Germinal center (tissue), 1 donor: Measurements from ENCODE around the gene CFAP20.

ENCODE experiments used
- DNase-seq: peaks from one replicate; pipeline ENCODE4 v3.0.0; 2012; ENCODE audit warnings: mixed read lengths, low spot score

The CFAP20 gene

DNA sequence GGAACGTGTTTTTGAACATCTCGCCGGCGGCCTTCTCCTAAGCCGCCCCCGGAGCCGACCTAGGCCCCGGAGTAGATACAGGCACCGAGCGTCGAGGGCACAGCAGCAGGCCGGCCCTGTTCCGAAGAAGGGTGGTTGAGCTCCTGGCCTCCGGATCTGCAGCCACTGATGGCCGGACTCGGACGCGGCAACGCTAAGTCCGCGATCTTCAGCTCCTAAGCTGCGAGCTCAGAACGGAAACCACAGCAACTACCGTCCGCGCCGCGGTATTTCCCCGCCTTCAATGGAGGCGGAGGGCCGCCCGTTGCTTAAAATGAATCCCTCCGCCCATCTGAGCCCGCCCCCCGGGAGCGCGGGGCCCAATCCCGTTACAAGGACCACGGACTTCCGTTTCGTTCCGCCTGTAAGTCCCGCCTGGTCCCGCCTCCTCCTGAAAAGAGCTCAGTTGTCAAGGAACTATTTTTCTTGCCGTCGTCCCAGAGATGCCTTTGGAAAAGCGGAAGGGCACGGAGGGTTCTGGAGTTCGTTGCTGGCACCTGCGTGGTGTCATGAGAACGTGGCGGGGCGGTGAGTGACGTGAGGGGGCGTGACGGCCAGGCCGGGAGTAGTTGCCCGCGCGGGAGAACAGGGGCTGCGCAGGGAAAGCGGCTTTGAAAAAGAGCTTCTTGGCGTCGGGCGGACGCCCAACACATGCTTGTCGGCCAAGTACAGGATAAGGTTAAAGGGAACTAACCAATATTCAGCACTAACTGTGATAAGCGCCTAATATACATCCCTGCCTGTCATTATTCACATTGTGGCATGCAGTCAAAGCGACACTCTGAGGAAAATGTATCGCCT lies at the start of gene CFAP20:
Gene CFAP20, minus strand, starts transcription at position 285 of the 840 bp plus-strand sequence. Its CDS starts 266 bp downstream, at position 19.
- DNase-seq = peak; percentile 95

DNA sequence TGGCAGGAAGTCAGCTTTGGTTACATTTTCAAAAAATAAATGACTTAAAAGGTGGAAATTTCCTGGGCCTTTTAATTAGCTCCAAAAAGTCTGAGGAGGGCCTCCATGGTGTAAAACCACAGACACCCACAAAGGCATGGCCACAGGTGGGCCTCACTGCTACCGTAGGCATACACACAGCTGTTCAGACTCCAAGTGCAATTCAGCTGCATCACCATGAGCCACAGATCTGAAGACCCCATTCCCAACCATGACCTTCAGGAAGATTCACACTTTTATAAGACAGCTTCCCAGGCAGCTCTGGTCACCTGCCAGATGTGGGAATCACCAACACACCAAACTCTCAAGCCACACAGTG lies 48.2 kb upstream of the CFAP20 start:
- DNase-seq = no peak

GRCh38 chr16:58176608-58177352 lies 47.6 kb upstream of the CFAP20 start:
- DNase-seq = no peak

DNA sequence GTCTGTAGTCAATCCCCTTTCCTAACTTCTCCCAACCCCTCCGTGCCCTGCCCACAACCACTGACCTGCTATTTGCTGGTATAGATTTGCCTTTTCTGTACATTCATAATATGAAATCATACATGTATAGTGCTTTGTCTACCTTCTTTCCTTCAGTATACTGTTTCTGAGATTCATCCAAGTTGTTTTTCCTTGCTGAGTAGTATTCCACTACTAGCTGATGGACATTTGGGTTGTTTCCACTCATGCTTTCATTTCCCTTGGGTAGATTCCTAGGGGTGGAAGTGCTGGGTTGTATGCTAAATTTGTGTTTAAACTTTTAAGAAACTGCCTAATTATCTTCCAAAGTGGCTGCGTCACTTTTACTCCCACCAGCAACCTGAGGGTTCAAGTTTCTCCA lies 41.0 kb upstream of the CFAP20 start:
- DNase-seq = no peak

- DNase-seq = no peak
Observed at GRCh38 chr16:58160855-58161254, 31.7 kb upstream of the CFAP20 start.

DNA sequence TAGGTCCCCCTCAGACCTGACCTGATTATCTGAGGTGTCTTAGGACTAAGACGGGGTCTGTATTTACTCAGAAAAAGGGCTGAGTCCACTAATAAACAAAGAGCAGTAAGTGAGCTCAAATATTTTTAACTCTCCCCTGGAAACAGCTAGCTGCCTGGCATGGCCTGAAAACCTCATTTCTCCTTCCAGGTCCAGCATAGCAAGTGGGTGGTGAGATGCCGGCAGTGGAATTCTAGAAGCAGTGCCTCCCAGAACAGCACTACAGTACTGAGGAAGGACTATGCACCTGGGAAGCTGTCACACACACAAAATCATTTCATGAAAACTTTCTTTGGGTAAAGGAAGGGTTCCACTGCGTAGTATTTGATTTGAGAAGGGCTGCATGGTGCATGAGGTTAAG lies 29.5 kb upstream of the CFAP20 start:
- DNase-seq = no peak

GRCh38 chr16:58157951-58158540 lies 28.9 kb upstream of the CFAP20 start:
- no peak for DNase-seq

GRCh38 chr16:58157239-58157638 lies 28.1 kb upstream of the CFAP20 start:
- no peak for DNase-seq

GRCh38 chr16:58155839-58156238 lies 26.7 kb upstream of the CFAP20 start:
- no peak for DNase-seq

DNA sequence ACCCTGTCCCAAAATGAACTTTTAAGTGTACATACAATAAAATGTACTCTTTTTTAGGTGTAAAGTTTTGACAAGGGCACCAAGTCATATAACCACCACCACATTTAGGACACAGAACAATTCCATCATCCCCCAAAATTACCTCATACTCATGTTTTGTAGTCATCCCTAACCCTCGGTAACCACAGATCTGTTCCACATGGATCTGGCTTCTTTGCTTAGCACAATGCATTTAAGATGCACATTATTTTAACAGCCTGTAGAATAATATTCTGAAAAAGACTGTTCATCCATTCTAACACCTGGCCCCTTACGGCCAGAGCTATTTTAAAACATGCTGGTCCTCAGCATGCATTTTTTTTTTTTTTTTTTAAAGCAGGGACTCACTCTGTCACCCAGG lies 25.2 kb upstream of the CFAP20 start:
- no peak for DNase-seq

DNA sequence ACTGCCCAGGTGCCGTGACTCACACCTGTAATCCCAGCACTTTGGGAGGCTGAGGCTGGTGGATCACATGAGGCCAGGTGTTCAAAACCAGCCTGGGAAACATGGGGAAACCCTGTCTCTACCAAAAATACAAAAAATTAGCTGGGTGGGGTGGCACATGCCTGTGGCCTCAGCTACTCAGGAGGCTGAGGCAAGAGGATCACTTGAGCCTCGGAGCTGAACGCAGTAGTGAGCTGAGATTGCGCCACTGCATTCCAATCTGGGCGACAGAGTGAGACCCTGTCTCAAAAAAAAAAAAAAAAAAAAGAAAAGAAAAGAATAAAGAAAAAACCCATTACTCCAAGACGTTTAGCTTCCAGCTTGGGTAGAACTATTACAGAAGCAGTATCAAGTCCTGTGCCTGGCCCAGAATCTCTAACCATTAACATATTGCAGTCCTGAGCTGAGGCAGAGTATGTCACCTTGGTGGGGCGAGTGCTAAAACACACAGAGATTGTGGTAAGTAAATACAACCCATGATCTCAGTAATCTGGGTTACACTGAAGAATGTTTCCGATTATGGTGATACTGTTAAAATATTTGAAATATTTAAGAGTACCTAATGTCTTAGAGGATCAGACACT lies 23.2 kb upstream of the CFAP20 start:
- no peak for DNase-seq

GRCh38 chr16:58148526-58148925 lies 19.3 kb upstream of the CFAP20 start:
- no peak for DNase-seq

GRCh38 chr16:58148099-58148498 lies 18.9 kb upstream of the CFAP20 start:
- no peak for DNase-seq

DNA sequence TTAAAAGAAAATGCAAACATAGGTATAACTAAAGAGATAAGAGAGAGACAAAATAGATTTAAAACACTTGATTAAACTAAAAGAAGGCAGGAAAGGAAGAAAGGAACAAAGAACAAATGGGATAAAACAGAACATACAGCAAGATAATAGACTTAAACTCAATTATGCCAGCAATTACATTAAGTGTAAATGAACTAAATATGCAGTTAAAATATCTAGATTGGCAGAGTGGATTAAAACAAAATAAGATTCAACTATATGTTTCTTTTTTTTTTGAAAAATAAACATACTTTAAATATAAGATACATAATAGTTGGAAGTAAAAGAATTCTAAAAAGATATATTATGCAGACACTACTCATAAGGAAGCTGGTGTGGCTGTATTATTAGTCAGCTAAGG lies 9.7 kb upstream of the CFAP20 start:
- no peak for DNase-seq

DNA sequence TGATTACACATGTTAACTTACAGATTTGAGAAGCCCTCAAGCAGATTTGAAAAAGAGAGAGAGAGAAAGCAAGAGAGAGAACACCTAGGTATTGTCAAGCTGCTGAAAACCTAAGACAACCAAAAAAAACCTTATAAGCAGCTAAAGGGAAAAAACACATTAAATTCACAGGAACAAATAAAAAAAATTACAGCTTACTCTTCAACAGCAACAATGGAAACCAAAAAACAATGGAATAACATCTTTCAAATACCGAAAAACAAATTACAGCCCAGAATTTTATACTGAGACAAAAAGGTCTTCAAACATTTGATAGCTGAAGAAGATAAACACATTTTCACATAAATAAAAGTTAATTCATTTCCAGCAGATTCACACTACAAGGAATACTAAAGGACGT lies 8.4 kb upstream of the CFAP20 start:
- no peak for DNase-seq

- DNase-seq = no peak
Observed at GRCh38 chr16:58128711-58129096, 477 bp downstream of the CFAP20 start.

DNA sequence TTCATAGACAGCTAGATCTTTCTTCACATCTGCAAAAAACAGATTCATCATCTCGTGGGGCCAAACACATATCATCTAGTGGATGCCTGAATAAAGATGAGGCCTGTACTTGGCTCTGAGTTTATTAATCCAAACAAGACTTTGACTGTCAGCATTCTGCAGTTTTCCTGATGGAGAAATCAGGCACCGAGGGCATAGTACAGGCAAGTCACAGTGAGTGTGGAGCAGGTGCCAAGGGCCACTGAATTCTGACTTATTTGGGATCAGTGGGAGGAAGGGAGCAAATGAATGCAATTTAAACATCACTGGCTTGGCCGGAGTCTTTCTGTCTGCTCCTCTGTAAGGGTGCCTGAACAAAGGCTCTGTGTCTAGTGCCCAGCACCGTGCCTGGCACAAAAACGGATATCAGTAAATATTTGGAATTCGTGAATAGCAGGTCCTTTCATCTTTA lies 975 bp downstream of the CFAP20 start:
- DNase-seq = no peak

DNA sequence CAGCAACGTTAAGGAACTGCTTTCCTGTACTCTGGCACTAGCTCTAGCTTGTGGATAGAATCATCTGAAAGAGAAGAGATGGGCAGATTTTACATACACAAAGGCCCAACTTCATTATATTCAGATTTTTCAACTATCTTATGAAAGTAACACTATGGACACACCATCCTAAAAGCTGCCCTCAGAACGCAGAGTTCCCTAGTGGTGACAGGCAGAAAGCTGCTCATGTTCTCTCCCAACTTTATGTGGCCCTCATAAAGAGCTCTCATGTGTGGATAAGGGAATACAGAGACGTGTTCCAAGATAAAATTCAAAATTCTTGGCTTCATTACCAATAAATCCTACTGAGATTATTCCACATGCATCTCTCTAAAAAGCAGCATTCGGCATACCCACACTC lies 1.5 kb downstream of the CFAP20 start:
- no peak for DNase-seq

GRCh38 chr16:58127033-58127556 lies 2.1 kb downstream of the CFAP20 start:
- peak; percentile 11 for DNase-seq

GRCh38 chr16:58126451-58126961 lies 2.7 kb downstream of the CFAP20 start:
- no peak for DNase-seq

DNA sequence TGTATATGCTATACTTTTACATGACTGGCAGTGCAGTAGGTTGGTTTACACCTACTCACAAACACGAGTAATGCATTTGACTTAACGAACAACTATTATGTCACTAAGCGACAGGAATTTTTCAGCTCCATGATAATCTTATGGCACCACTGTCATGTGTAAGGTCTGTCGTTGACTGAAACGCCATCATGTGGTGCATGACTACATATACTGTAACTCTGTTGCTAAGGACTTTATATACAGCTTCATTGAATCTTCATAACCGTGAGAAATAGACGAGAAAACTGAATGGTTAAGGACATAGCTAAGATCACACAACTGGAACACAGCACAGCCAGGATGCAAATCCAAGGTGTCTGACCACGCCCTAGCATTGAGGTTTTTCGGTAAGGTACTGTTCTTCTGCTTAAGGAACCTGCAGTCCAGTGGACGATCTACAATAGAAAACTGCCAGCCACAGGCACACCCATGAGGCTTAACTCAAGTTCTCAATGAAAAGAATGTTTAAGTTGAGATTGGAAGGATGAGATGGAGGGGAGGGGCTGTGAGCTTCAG lies 3.3 kb downstream of the CFAP20 start:
- no peak for DNase-seq

- no peak for DNase-seq
Observed at GRCh38 chr16:58125041-58125440, 4.1 kb downstream of the CFAP20 start.
